ENCODE results near the gene MARCHF11.

MARCHF11 gene

GRCh38 chr5:16179511-16179935, at the start of gene MARCHF11:
TSS of gene MARCHF11 (minus strand) at chr5:16179791. CDS start at chr5:16179575, 216 bp downstream.
- no peak for DNase-seq

- no peak for DNase-seq
These were observed 46.3 kb upstream of the MARCHF11 start for GRCh38 chr5:16225927-16226326.

GRCh38 chr5:16192311-16192710, 12.7 kb upstream of the MARCHF11 start:
- no peak for DNase-seq

DNA sequence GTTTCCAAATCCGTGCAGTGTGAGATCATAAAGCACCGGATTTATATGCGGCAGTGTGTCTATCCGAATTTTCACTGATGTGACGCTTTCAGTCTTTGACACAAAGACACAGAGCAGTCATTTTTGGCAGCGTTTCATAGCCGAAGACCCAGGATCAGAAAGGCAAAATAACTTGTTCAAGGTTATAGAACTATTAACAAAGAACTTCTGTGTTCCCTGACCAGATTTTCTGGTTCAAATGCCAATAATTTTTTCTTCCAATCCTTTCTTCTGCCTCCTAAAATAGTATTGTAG, 1.1 kb upstream of the MARCHF11 start:
- DNase-seq = no peak

- DNase-seq = no peak
These were observed 571 bp upstream of the MARCHF11 start for GRCh38 chr5:16179936-16180788.

DNA sequence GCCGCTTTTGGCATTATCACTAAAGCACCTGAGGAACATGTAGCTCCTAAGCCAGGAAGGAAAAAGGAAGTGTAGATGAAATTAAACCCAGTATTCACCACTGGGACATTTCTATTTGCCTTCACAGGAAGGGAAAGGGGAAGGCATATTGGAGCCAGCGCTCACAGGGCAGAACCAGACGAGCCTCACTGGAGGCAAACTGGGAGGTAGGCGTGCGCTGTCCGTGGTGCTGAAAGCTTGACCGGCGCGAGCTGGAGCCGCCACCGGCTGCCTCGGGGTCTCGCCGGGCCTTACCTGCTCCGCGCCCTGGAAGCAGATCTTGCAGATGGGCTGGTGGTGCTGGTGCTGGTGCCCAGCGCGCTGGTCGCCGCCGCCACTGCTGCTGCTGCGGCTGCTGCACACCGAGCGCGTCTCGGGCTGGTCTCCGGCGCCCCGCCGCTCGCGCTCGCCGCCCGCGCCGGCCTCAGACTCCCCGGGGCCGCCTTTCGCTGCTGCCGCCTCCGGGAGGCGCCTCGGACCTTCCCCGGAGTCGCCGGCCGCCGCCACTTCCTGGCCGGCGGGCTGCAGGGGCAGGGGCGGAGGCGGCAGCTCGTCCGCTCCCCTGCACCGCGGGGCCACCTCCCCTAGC, 732 bp downstream of the MARCHF11 start:
- no peak for DNase-seq

DNA sequence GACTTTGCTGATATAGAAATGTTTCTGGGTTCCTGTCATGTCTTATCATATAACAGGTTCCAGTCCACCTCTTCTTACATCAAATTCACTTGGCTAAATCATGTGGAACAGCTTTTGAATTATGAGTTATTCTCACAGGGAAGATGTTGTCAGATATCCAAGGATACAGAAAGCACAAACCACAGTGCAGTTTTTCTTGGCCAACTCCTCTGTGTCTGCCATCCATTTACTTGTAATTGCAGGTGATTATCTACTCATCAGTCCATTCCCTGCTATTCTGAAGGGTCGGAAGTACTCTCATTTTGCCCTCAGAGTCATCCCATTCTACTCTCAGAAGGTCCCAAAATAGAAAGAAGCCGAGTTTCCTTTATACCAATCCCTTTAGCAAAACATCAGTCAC, 10.0 kb downstream of the MARCHF11 start:
- no peak for DNase-seq

- DNase-seq = peak; percentile 33 to 66
These were observed 18.9 kb downstream of the MARCHF11 start for GRCh38 chr5:16160706-16161105.

GRCh38 chr5:16159636-16160035, 20.0 kb downstream of the MARCHF11 start:
- DNase-seq = no peak

GRCh38 chr5:16156152-16156551, 23.4 kb downstream of the MARCHF11 start:
- no peak for DNase-seq

DNA sequence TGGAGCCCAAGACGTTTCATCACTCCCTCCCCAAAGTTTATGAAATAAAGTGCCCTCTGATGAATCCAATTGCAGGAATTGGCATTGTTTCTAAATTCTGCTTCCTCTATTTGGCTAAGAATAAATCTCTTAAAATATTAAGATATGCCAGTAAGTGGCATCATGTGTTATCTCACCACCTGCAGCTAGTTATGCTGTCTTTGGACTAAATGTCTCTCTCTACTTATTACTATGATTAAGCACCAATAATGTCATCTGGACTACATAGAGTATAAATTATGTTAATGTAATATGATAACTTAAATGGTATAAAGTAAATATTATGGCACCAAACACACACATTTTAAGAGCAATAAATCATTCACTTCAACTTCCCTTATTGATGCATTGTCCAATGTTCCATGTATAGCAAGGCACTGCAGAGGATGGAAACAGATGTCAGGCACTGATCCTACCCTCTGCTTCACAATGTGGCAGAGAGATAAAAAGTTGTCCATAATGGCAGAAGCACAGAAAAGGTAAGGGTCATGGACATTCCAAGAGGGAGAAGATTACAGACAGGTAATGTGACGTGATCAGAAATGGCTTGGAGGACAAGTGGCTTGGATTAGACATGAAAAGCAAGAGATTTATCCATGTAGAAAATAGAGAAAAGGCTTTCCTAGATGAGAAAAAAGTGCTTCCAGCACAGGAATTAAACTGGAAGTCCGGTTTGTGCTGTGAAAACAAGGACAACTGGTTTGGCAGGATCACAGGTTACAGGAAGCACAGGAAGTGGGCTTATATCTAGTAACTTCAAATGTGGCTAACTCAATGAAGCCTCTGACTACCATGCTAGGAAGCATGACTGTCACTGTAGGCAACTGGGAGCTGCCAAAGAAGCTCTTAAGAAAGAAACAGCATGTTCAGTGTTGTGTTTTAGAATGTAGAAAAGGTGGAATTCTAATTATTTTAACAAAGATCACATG, 26.7 kb downstream of the MARCHF11 start:
- DNase-seq = no peak

DNA sequence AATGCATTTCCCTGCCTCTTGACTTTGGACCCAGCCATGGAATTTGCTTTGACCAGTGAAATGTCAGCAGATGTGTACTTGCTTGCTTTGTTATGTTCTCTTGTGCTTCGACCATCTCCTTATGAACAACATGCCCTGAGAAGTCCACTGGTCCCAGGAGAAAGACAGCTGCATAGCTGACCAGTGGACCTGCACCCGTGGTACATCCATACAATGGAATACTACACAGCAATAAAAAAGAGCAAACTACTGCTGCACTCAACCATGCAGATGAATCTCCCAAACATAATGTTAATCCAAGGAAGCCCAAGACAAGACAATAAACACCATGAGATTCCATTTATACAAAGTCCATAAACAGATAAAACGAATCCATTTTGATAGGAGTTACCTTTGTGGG, 30.0 kb downstream of the MARCHF11 start:
- no peak for DNase-seq

GRCh38 chr5:16147179-16147900, 32.3 kb downstream of the MARCHF11 start:
- DNase-seq = no peak

DNA sequence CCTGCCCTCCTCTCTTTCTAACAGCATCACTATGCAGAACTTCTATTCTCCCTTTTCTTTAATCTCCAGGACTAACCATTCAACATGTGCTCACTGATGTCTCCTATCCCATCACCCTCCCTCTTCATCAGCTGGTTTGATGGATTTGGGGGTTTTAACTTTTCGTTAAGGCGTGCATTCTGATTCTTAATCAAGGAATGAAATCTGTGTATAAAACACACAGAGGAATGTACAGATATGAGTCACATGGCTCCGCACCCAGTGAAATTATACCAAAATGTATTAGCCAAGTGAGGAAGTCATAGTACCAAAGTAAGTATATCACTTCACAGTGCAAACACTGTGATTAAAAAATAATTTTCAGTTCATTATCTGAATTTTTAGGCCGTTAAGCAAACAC, 35.2 kb downstream of the MARCHF11 start:
- no peak for DNase-seq

- no peak for DNase-seq
These were observed 36.1 kb downstream of the MARCHF11 start for GRCh38 chr5:16143361-16144049.

- no peak for DNase-seq
These were observed 38.6 kb downstream of the MARCHF11 start for GRCh38 chr5:16140944-16141343.

GRCh38 chr5:16140417-16140816, 39.2 kb downstream of the MARCHF11 start:
- no peak for DNase-seq

- no peak for DNase-seq
These were observed 42.4 kb downstream of the MARCHF11 start for GRCh38 chr5:16137177-16137576.

DNA sequence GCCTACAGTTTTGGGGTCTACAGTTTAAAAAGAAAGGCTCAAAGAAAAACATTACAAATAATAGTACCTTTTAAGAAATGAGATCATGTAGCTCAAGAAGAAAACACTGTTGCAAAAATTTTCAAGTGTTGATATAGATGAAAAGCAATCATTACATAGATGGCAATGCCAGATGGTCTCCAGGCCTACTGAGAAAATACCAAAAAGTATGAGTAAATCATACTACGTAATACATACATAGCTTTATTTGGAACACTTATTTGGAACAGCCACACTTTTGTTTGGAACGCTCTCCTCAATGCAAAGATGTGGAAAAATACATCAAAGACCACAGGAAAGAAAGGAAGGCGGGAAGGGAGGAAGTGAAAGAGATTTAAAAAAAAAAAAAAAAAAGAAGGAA, 44.1 kb downstream of the MARCHF11 start:
- no peak for DNase-seq

DNA sequence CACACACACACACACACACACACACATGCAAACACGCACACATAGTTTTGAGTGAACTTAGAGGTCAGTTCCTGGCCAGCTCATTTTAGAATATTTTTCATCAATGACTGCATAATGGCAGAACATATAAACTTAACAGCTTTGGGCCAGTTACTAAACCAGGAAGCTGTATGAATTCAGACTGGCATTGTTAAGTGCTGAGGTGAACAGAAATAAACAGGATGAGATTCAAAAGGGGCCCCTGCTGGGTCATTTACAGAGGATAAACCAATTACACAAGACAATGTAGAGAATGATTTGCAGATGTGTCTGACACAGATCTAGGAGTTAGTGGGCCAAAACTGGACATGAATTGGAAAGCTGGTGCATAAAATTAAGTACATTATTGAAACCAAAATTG, 44.6 kb downstream of the MARCHF11 start:
- DNase-seq = no peak

DNA sequence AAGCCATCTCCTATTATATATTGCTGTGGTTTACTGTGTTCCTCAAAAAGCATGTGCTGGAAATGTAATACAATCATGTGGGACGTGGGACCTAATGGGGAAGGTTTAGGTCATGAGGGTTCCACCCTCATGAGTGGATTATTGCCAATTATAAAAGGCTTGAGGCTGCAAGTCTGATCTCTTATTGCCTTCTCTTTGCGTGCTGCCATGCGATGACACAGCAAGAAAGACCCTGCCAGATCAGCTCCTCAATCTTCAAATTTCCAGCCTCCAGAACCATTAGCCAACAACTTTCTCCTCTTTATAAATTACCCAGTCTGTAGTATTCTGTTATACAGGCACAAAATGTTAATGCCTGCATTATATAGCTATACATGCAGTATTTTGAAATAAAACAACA, 45.4 kb downstream of the MARCHF11 start:
- DNase-seq = no peak

DNA sequence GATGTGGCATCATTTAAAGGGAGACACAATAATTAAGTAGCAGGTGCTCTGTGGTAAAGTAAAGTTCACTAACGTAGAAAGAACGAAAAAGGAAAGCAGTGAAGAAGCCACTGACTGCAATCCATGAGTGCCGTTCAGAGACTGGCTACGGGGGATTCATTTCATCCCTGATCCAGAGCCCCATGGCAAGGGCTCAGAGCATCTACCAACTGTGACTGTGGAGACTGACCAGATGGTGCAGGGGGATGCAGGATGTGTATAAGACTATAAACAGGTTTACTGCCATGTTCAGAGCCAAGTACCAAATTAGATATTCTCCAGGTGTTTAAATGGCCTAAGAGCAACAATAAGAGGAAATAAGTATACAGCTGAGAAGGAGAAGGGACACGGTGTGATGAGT, 47.7 kb downstream of the MARCHF11 start:
- DNase-seq = no peak
